ENCODE results near the gene ZBTB7B.
A peak's percentile ranks its signal among the peaks of the same experiment; 100 is the strongest.
"Not testable (repeated sequence)": the region's sequence is repeated elsewhere in the genome, so short reads cannot be mapped to it uniquely, and the experiment has no call there.

Gene ZBTB7B

GRCh38 chr1:154978360-154978759 lies 24.2 kb upstream of the ZBTB7B start:
- DNase-seq (ENCODE audit: low read depth) = no peak
- no peak overlapping the region for H3K4me3 ChIP-seq (ENCODE audit: low read depth, low read length)
- no peak for TF ChIP-seq CTCF (IDR thresholded peaks at IDR 0.05; ENCODE audit: control insufficient read depth, extremely low read depth, insufficient read depth)

GRCh38 chr1:154982341-154982740 lies 20.3 kb upstream of the ZBTB7B start:
- DNase-seq (ENCODE audit: low read depth) = no peak
- no peak for TF ChIP-seq CTCF (IDR thresholded peaks at IDR 0.05; ENCODE audit: control insufficient read depth, extremely low read depth, insufficient read depth)
- peak overlapping the region; percentile 74 for H3K4me3 ChIP-seq (ENCODE audit: low read depth, low read length)

- DNase-seq (ENCODE audit: low read depth) = peak; percentile 100
- peak within 1 kb of the TSS; percentile 74 for H3K4me3 ChIP-seq (ENCODE audit: low read depth, low read length)
- no peak for TF ChIP-seq CTCF (IDR thresholded peaks at IDR 0.05; ENCODE audit: control insufficient read depth, extremely low read depth, insufficient read depth)
These were observed 19.5 kb upstream of the ZBTB7B start, which contains the start of gene FLAD1 for GRCh38 chr1:154982897-154983648. TSS of gene FLAD1 (plus strand) at chr1:154983344. CDS start at chr1:154983695, 351 bp downstream.

GRCh38 chr1:154983776-154984466 lies 18.7 kb upstream of the ZBTB7B start:
- peak overlapping the region; percentile 74 for H3K4me3 ChIP-seq (ENCODE audit: low read depth, low read length)
- DNase-seq (ENCODE audit: low read depth) = no peak
- no peak for TF ChIP-seq CTCF (IDR thresholded peaks at IDR 0.05; ENCODE audit: control insufficient read depth, extremely low read depth, insufficient read depth)

GRCh38 chr1:154986736-154987135 lies 15.9 kb upstream of the ZBTB7B start:
- not testable (repeated sequence) for DNase-seq (ENCODE audit: low read depth); H3K4me3 ChIP-seq (ENCODE audit: low read depth, low read length)

GRCh38 chr1:154987326-154987725 lies 15.3 kb upstream of the ZBTB7B start:
- H3K4me3 ChIP-seq (ENCODE audit: low read depth, low read length) = no peak overlapping the region
- no peak for DNase-seq (ENCODE audit: low read depth)
- no peak for TF ChIP-seq CTCF (IDR thresholded peaks at IDR 0.05; ENCODE audit: control insufficient read depth, extremely low read depth, insufficient read depth)

- H3K4me3 ChIP-seq (ENCODE audit: low read depth, low read length) = no peak overlapping the region
- DNase-seq (ENCODE audit: low read depth) = no peak
- TF ChIP-seq CTCF (IDR thresholded peaks at IDR 0.05; ENCODE audit: control insufficient read depth, extremely low read depth, insufficient read depth) = 0 out of 2 replicates have a peak, but pooled peaks have one; percentile 12
These were observed 14.3 kb upstream of the ZBTB7B start for GRCh38 chr1:154988058-154988954.

Data from LNCaP clone FGC (cell line).